ENCODE data around the gene RHOT2. TPM values are rescaled to one million over a fixed set of nuclear protein-coding genes. Genes with fewer than 3 reads are reported as not detected.

The RHOT2 gene
- total and polyA plus RNA-seq, 2 donors (not counting 3 experiments of a cell fraction or from before 2014, with no cell fraction given): 106 to 139 TPM

- no peak for FAIRE-seq
- POLR2A ChIA-PET: no interaction called here
- CTCF ChIA-PET: interaction anchor here (1.6 kb wide), 1 partner anchor 21 kb away, joined by 4 read pairs; the partner anchor contains the start of gene CIAO3
- H3K36me3 ChIP-seq (ENCODE audit: control insufficient read depth in 2 of 2, extremely low read depth in 1 of 2, insufficient read depth in 2 of 2, low read length in 2 of 2): no peaks in the 10 kb centered on the region
- H3K27ac ChIP-seq (ENCODE audit: insufficient read depth, low read depth, low read length): no peak overlapping the region
- no TSS peak for BruUV-seq (replicated peaks)
- no peaks in the 10 kb centered on the region for H3K79me2 ChIP-seq (ENCODE audit: control insufficient read depth, insufficient read depth, low read length)
- H3K4me1 ChIP-seq (ENCODE audit: control insufficient read depth, extremely low read depth, insufficient read depth, low read length): peaks cover 24% of the 10 kb centered on the region
- no peak overlapping the region for H3K4me3 ChIP-seq (replicated peaks in 1 of 3; ENCODE audit: insufficient read depth in 1 of 3, low read depth in 1 of 3, low read length in 3 of 3)
- no peak overlapping the region for H3K4me2 ChIP-seq (ENCODE audit: insufficient read depth, low read length)
- H4K20me1 ChIP-seq (replicated peaks; ENCODE audit: control insufficient read depth, extremely low read depth, insufficient read depth, low read length): no peaks in the 10 kb centered on the region
- no peak overlapping the region for H3K9ac ChIP-seq (replicated peaks; ENCODE audit: extremely low read depth, insufficient read depth, low read length)
- H3K27me3 ChIP-seq (ENCODE audit: control insufficient read depth in 2 of 2, insufficient read depth in 2 of 2, low read length in 2 of 2): no peaks in the 10 kb centered on the region
- H3K9me1 ChIP-seq (replicated peaks; ENCODE audit: control insufficient read depth, extremely low read depth, insufficient read depth, low read length): no peaks in the 10 kb centered on the region
- intact Hi-C loops (cut with micrococcal nuclease): no loop called here
- no peaks in the 10 kb centered on the region for H3K9me3 ChIP-seq (replicated peaks; ENCODE audit: control insufficient read depth, insufficient read depth, low read length)
- DNase-seq (ENCODE audit: low read depth, low spot score): no peak
- H2AFZ ChIP-seq (ENCODE audit: low read depth, low read length): no peak overlapping the region
- TF ChIP-seq JUN (IDR thresholded peaks at IDR 0.05; ENCODE audit: borderline replicate concordance, insufficient read depth, insufficient read length, low read depth) (no peak), FOS (IDR thresholded peaks at IDR 0.05; ENCODE audit: borderline replicate concordance, insufficient read depth, low read length) (no peak), POLR2A (IDR thresholded peaks at IDR 0.05; ENCODE audit: low read depth, low read length) (no peak), MYC (IDR thresholded peaks at IDR 0.05; ENCODE audit: low read depth, low read length) (no peak), POLR2AphosphoS5 (IDR thresholded peaks at IDR 0.05; ENCODE audit: insufficient read depth, low read depth, low read length) (no peak), GATA2 (IDR thresholded peaks at IDR 0.05; ENCODE audit: insufficient read depth, insufficient read length, low read depth, low read length) (no peak), EZH2 (IDR thresholded peaks at IDR 0.05; ENCODE audit: borderline replicate concordance, low read depth, low read length, severe bottlenecking) (no peak), CTCF (IDR thresholded peaks at IDR 0.05; ENCODE audit: extremely low read depth in 1 of 2, insufficient read depth in 1 of 2, low read depth in 1 of 2, low read length in 2 of 2) (no peak)
- TF ChIP-seq, protein P1, sequence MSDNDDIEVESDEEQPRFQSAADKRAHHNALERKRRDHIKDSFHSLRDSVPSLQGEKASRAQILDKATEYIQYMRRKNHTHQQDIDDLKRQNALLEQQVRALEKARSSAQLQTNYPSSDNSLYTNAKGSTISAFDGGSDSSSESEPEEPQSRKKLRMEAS (IDR thresholded peaks at IDR 0.05; ENCODE audit: insufficient read depth, insufficient read length): no peak
- dilution Hi-C loops (cut with MboI; ENCODE audit: extremely low pct_ligation_motif_present, low sequenced_read_pairs): no loop called here
Measured at GRCh38 chr16:718922-719321, 51.0 kb downstream of the RHOT2 start.

Measured in endothelial cell of umbilical vein (primary cell).